Measurements from ENCODE around the gene DPP3.

The DPP3 gene

GRCh38 chr11:66467034-66467659 lies 13.1 kb upstream of the DPP3 start:
- peak overlapping the region; percentile 70; the same call in 1 of the 2 replicates for H3K9ac ChIP-seq (ENCODE audit: low read length)
- peak overlapping the region; percentile 78 for H2AFZ ChIP-seq (ENCODE audit: low read length)
- H3K9me2 ChIP-seq (replicated peaks; ENCODE audit: insufficient read depth, low read length), result no peaks in the 10 kb centered on the region
- H3K27me3 ChIP-seq (replicated peaks; ENCODE audit: insufficient read depth, low read length), result no peaks in the 10 kb centered on the region
- H3K4me1 ChIP-seq (ENCODE audit: low read length), result peaks cover 6% of the 10 kb centered on the region; the same call in 1 of the 2 replicates
- H3K79me2 ChIP-seq (ENCODE audit: low read length), result peaks cover 5% of the 10 kb centered on the region; the same call in 1 of the 2 replicates
- peak overlapping the region; percentile 92 for H3K4me3 ChIP-seq (ENCODE audit: low read length)
- H3K36me3 ChIP-seq (replicated peaks; ENCODE audit: insufficient read depth, low read length), result no peaks in the 10 kb centered on the region
- TF ChIP-seq EZH2phosphoT487 (IDR thresholded peaks at IDR 0.05; ENCODE audit: low read length) (no peak), EZH2 (optimal IDR thresholded peaks at IDR 0.05; ENCODE audit: low read depth, low read length) (no peak)
- TF ChIP-seq, protein P1, sequence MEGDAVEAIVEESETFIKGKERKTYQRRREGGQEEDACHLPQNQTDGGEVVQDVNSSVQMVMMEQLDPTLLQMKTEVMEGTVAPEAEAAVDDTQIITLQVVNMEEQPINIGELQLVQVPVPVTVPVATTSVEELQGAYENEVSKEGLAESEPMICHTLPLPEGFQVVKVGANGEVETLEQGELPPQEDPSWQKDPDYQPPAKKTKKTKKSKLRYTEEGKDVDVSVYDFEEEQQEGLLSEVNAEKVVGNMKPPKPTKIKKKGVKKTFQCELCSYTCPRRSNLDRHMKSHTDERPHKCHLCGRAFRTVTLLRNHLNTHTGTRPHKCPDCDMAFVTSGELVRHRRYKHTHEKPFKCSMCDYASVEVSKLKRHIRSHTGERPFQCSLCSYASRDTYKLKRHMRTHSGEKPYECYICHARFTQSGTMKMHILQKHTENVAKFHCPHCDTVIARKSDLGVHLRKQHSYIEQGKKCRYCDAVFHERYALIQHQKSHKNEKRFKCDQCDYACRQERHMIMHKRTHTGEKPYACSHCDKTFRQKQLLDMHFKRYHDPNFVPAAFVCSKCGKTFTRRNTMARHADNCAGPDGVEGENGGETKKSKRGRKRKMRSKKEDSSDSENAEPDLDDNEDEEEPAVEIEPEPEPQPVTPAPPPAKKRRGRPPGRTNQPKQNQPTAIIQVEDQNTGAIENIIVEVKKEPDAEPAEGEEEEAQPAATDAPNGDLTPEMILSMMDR (IDR thresholded peaks at IDR 0.05; ENCODE audit: low read length), result peak; percentile 25; the same call in 1 of the 2 replicates
- DNase-seq, result peak; percentile 29
- H3K27ac ChIP-seq (ENCODE audit: low read length), result no peak overlapping the region
- H3K4me2 ChIP-seq (ENCODE audit: low read depth, low read length), result peak overlapping the region; percentile 99
- no peaks in the 10 kb centered on the region for H4K20me1 ChIP-seq (ENCODE audit: insufficient read depth, low read length)
- H3F3A ChIP-seq (ENCODE audit: insufficient read depth, low read length), result no peaks in the 10 kb centered on the region
- H3K9me3 ChIP-seq (replicated peaks; ENCODE audit: insufficient read depth, low read length), result no peaks in the 10 kb centered on the region

- Histone ChIP-seq H3K27me3 (replicated peaks; ENCODE audit: insufficient read depth, low read length) (no peaks in the 10 kb centered on the region), H3K27ac (ENCODE audit: low read length) (no peak overlapping the region), H3K4me1 (ENCODE audit: low read length) (peaks cover 6% of the 10 kb centered on the region; the same call in 1 of the 2 replicates), H3K4me3 (ENCODE audit: low read length) (peak overlapping the region; percentile 92), H3K9ac (ENCODE audit: low read length) (peak overlapping the region; percentile 70; the same call in 1 of the 2 replicates), H3K9me2 (replicated peaks; ENCODE audit: insufficient read depth, low read length) (no peaks in the 10 kb centered on the region), H3F3A (ENCODE audit: insufficient read depth, low read length) (no peaks in the 10 kb centered on the region), H2AFZ (ENCODE audit: low read length) (peak overlapping the region; percentile 78; the same call in 1 of the 2 replicates), H3K4me2 (ENCODE audit: low read depth, low read length) (peak overlapping the region; percentile 99; the same call in 1 of the 2 replicates), H3K9me3 (replicated peaks; ENCODE audit: insufficient read depth, low read length) (no peaks in the 10 kb centered on the region), H3K36me3 (replicated peaks; ENCODE audit: insufficient read depth, low read length) (no peaks in the 10 kb centered on the region), H3K79me2 (ENCODE audit: low read length) (peaks cover 5% of the 10 kb centered on the region; the same call in 1 of the 2 replicates), H4K20me1 (ENCODE audit: insufficient read depth, low read length) (no peaks in the 10 kb centered on the region)
- no peak for DNase-seq
- no peak for TF ChIP-seq EZH2 (optimal IDR thresholded peaks at IDR 0.05; ENCODE audit: low read depth, low read length)
Observed at GRCh38 chr11:66467756-66468155, 12.5 kb upstream of the DPP3 start.

DNA sequence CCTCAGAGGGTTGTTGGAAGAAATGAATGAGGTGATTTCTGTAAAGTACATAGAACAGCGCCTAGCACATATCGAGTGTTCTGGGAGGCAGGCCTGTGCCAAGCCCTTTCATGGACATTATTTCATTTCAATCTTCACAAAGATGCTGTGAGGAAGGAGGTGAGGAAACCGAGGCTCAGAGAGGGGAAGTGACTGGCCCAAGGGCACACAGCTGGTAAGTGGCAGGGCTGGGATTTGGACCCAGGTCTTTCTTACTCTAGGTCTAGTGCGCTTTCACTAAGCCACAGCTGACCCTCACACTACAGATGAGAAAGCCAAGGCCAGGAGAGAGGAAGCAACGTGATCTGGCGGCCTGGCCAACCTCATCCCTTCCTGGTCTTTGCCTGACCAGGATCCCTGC lies 11.5 kb upstream of the DPP3 start:
- H4K20me1 ChIP-seq (ENCODE audit: insufficient read depth, low read length), result no peaks in the 10 kb centered on the region
- H3F3A ChIP-seq (ENCODE audit: insufficient read depth, low read length), result no peaks in the 10 kb centered on the region
- no peak overlapping the region for H2AFZ ChIP-seq (ENCODE audit: low read length)
- peaks cover 5% of the 10 kb centered on the region; the same call in 1 of the 2 replicates for H3K79me2 ChIP-seq (ENCODE audit: low read length)
- no peaks in the 10 kb centered on the region for H3K9me3 ChIP-seq (replicated peaks; ENCODE audit: insufficient read depth, low read length)
- H3K36me3 ChIP-seq (replicated peaks; ENCODE audit: insufficient read depth, low read length), result no peaks in the 10 kb centered on the region
- no peak overlapping the region for H3K9ac ChIP-seq (ENCODE audit: low read length)
- H3K4me3 ChIP-seq (ENCODE audit: low read length), result no peak overlapping the region
- H3K27ac ChIP-seq (ENCODE audit: low read length), result no peak overlapping the region
- no peak overlapping the region for H3K4me2 ChIP-seq (ENCODE audit: low read depth, low read length)
- H3K4me1 ChIP-seq (ENCODE audit: low read length), result peaks cover 6% of the 10 kb centered on the region; the same call in 1 of the 2 replicates
- DNase-seq, result no peak
- H3K9me2 ChIP-seq (replicated peaks; ENCODE audit: insufficient read depth, low read length), result no peaks in the 10 kb centered on the region
- TF ChIP-seq, protein P1 (IDR thresholded peaks at IDR 0.05; ENCODE audit: low read length), result no peak
- no peak for TF ChIP-seq EZH2 (optimal IDR thresholded peaks at IDR 0.05; ENCODE audit: low read depth, low read length)
- TF ChIP-seq EZH2phosphoT487 (IDR thresholded peaks at IDR 0.05; ENCODE audit: low read length), result no peak
- H3K27me3 ChIP-seq (replicated peaks; ENCODE audit: insufficient read depth, low read length), result no peaks in the 10 kb centered on the region

GRCh38 chr11:66469441-66469840 lies 10.8 kb upstream of the DPP3 start:
- peaks cover 6% of the 10 kb centered on the region; the same call in 1 of the 2 replicates for H3K4me1 ChIP-seq (ENCODE audit: low read length)
- H3K27me3 ChIP-seq (replicated peaks; ENCODE audit: insufficient read depth, low read length), result no peaks in the 10 kb centered on the region
- H3K4me2 ChIP-seq (ENCODE audit: low read depth, low read length), result no peak overlapping the region

More at GRCh38 chr11:66469441-66469840, 10.8 kb upstream of the DPP3 start:
- no peak for DNase-seq
- H3K79me2 ChIP-seq (ENCODE audit: low read length), result peaks cover 5% of the 10 kb centered on the region; the same call in 1 of the 2 replicates
- H3K27ac ChIP-seq (ENCODE audit: low read length), result no peak overlapping the region
- H4K20me1 ChIP-seq (ENCODE audit: insufficient read depth, low read length), result no peaks in the 10 kb centered on the region
- H3K36me3 ChIP-seq (replicated peaks; ENCODE audit: insufficient read depth, low read length), result no peaks in the 10 kb centered on the region
- H3F3A ChIP-seq (ENCODE audit: insufficient read depth, low read length), result no peaks in the 10 kb centered on the region
- TF ChIP-seq, protein P1 (IDR thresholded peaks at IDR 0.05; ENCODE audit: low read length), result no peak
- TF ChIP-seq EZH2phosphoT487 (IDR thresholded peaks at IDR 0.05; ENCODE audit: low read length), result no peak
- no peak overlapping the region for H3K4me3 ChIP-seq (ENCODE audit: low read length)
- no peak overlapping the region for H3K9ac ChIP-seq (ENCODE audit: low read length)
- no peaks in the 10 kb centered on the region for H3K9me3 ChIP-seq (replicated peaks; ENCODE audit: insufficient read depth, low read length)
- H3K9me2 ChIP-seq (replicated peaks; ENCODE audit: insufficient read depth, low read length), result no peaks in the 10 kb centered on the region
- H2AFZ ChIP-seq (ENCODE audit: low read length), result no peak overlapping the region
